GM12878 (cell line): ENCODE data around the gene LPCAT3. TPM values are rescaled to one million over a fixed set of nuclear protein-coding genes. Genes with fewer than 3 reads are reported as not detected.

ENCODE experiments used
- ATAC-seq: fragments of 200-7000 bp; cut with Tn5 transposase; 3 replicates; pipeline ENCODE4 v1.9.1; 2020; ENCODE audit warnings: mild to moderate bottlenecking, moderate library complexity
- BruUV-seq: library from RNA; stranded (reverse); fragments of 400-500 nt; replicated peaks from 2 replicates; lab custom pipeline; 2021; lab: Mats Ljungman, UMichigan
- CTCF ChIA-PET: fragments of 300-600 bp; sonication (Branson Sonifier 250); formaldehyde crosslinking; extraction: SDS; loops from one replicate; lab custom pipeline; 2021; ENCODE audit warnings: inconsistent platforms; lab: Yijun Ruan, JAX
- POLR2A ChIA-PET: fragments of 350-600 bp; formaldehyde crosslinking; extraction: SDS; loops from one replicate; lab custom pipeline; 2021; ENCODE audit warnings: inconsistent platforms; lab: Charles Lee
- RAD21 ChIA-PET: fragments of 300-600 bp; sonication (Branson Sonifier 250); formaldehyde crosslinking; loops from one replicate; lab custom pipeline; 2023; ENCODE audit warnings: antibody characterized with exemption; ENCODE audit not compliant: unreplicated experiment; lab: Charles Lee
- SMC1A ChIA-PET: fragments of 300-600 bp; sonication (Branson Sonifier 250); formaldehyde crosslinking; loops from one replicate; lab custom pipeline; 2023; ENCODE audit not compliant: unreplicated experiment, uncharacterized antibody; lab: Charles Lee
- DNase-seq: peaks from one replicate; pipeline ENCODE4 v3.0.0-alpha.2; 2011; ENCODE audit warnings: low read depth, low spot score
- FAIRE-seq: peaks from 3 replicates; lab custom pipeline; 2011; peaks lifted over from hg19 to GRCh38; lab: Jason Lieb, UNC
- H2AFZ ChIP-seq: 2 replicates; pipeline ENCODE4 v1.6.0; 2011; ENCODE audit warnings: low read depth, low read length, control low read depth; ENCODE audit not compliant: control insufficient read depth
- H3K27ac ChIP-seq: 2 replicates; pipeline ENCODE4 v1.5.1; 2011; ENCODE audit warnings: control low read depth; ENCODE audit not compliant: control insufficient read depth, insufficient read depth
- H3K27me3 ChIP-seq, 2 experiments: replicated peaks in 1 of 2; 2 replicates each; pipeline versions ENCODE4 v1.6.0 to v1.6.1; 2011; ENCODE audit warnings: low read length in 1 of 2; ENCODE audit not compliant: control insufficient read depth in 2 of 2, insufficient read depth in 2 of 2
- H3K36me3 ChIP-seq, 2 experiments: 2 replicates each; pipeline ENCODE4 v1.5.1; 2011; ENCODE audit warnings: low read length in 1 of 2; ENCODE audit not compliant: control insufficient read depth in 2 of 2, insufficient read depth in 2 of 2
- H3K4me1 ChIP-seq: 2 replicates; pipeline ENCODE4 v1.6.1; 2011; ENCODE audit warnings: mild to moderate bottlenecking, low read length, moderate library complexity, mixed read lengths; ENCODE audit not compliant: control insufficient read depth, insufficient read depth
- H3K4me2 ChIP-seq: 2 replicates; pipeline ENCODE4 v1.6.0; 2011; ENCODE audit warnings: control low read depth; ENCODE audit not compliant: control insufficient read depth, insufficient read depth
- H3K4me3 ChIP-seq: fragments of 200-600 bp; sonication (generic); 2 replicates; pipeline ENCODE4 v1.5.1; 2016
- H3K79me2 ChIP-seq: 2 replicates; pipeline ENCODE4 v1.6.0; 2011; ENCODE audit warnings: low read length; ENCODE audit not compliant: control insufficient read depth, insufficient read depth
- H3K9ac ChIP-seq: 2 replicates; pipeline ENCODE4 v1.8.0; 2011; ENCODE audit warnings: low read length, control low read depth, mixed read lengths; ENCODE audit not compliant: control insufficient read depth, insufficient read depth
- H3K9me3 ChIP-seq: replicated peaks from 3 replicates; pipeline ENCODE4 v1.5.1; 2011; ENCODE audit warnings: mild to moderate bottlenecking, low read length; ENCODE audit not compliant: control insufficient read depth, insufficient read depth
- H4K20me1 ChIP-seq: 2 replicates; pipeline ENCODE4 v1.6.0; 2011; ENCODE audit not compliant: control insufficient read depth, insufficient read depth
- BHLHE40 ChIP-seq, 2 experiments: fragments of 450-650 bp in 1 of 2; IDR thresholded peaks; 2 replicates each; pipeline ENCODE4 v1.6.1; 2011 to 2017; ENCODE audit warnings: low read depth in 2 of 2, borderline replicate concordance in 1 of 2, improper control_type of control experiment in 1 of 2, low read length in 1 of 2, mild to moderate bottlenecking in 1 of 2
- CHD1 ChIP-seq: IDR thresholded peaks from 2 replicates; pipeline ENCODE4 v1.6.1; 2012; ENCODE audit warnings: low read depth, low read length, improper control_type of control experiment
- HCFC1 ChIP-seq: fragments of 150-350 bp; IDR thresholded peaks from 2 replicates; pipeline ENCODE4 v1.6.1; 2014; ENCODE audit warnings: low read length
- HSF1 ChIP-seq: fragments of 150-350 bp; IDR thresholded peaks from 2 replicates; pipeline ENCODE4 v1.6.1; 2014; ENCODE audit warnings: mild to moderate bottlenecking, low read depth, low read length
- MEF2B ChIP-seq: fragments of 450-650 bp; IDR thresholded peaks from 2 replicates; pipeline ENCODE4 v1.6.1; 2018; ENCODE audit warnings: mild to moderate bottlenecking, moderate library complexity; ENCODE audit not compliant: partially characterized antibody, poor library complexity, severe bottlenecking
- MYC ChIP-seq: IDR thresholded peaks from 2 replicates; pipeline ENCODE4 v1.6.1; 2011; ENCODE audit warnings: mild to moderate bottlenecking, low read length, moderate library complexity, inconsistent platforms; ENCODE audit not compliant: insufficient read depth, insufficient replicate concordance, insufficient read length, severe bottlenecking
- NFXL1 ChIP-seq: fragments of 450-650 bp; IDR thresholded peaks from 2 replicates; pipeline ENCODE4 v1.6.1; 2017; ENCODE audit warnings: antibody characterized with exemption, mild to moderate bottlenecking, borderline replicate concordance
- NFYB ChIP-seq: IDR thresholded peaks from 2 replicates; pipeline ENCODE4 v1.6.1; 2011; ENCODE audit warnings: low read depth, mild to moderate bottlenecking, low read length, improper control_type of control experiment, moderate library complexity; ENCODE audit not compliant: insufficient read depth
- PAX8 ChIP-seq: fragments of 450-650 bp; IDR thresholded peaks from 2 replicates; pipeline ENCODE4 v1.6.1; 2017; ENCODE audit warnings: mild to moderate bottlenecking, moderate library complexity
- RAD21 ChIP-seq: IDR thresholded peaks from 2 replicates; pipeline ENCODE4 v1.6.1; 2011; ENCODE audit warnings: mild to moderate bottlenecking, low read depth, low read length, moderate library complexity; ENCODE audit not compliant: insufficient read depth
- RUNX3 ChIP-seq: IDR thresholded peaks from 2 replicates; pipeline ENCODE4 v1.6.1; 2012; ENCODE audit warnings: low read length, inconsistent platforms
- TARDBP ChIP-seq: IDR thresholded peaks from 2 replicates; pipeline ENCODE4 v1.6.1; 2016; ENCODE audit warnings: borderline replicate concordance
- TBL1XR1 ChIP-seq: IDR thresholded peaks from 2 replicates; pipeline ENCODE4 v1.6.1; 2012; ENCODE audit warnings: low read depth, low read length, improper control_type of control experiment
- TCF7 ChIP-seq: IDR thresholded peaks from 2 replicates; pipeline ENCODE4 v1.6.1; 2014; ENCODE audit warnings: antibody characterized with exemption, borderline replicate concordance
- ZBED1 ChIP-seq: IDR thresholded peaks from 2 replicates; pipeline ENCODE4 v1.6.1; 2016; ENCODE audit warnings: borderline replicate concordance
- ZBTB33 ChIP-seq: fragments of 450-650 bp; IDR thresholded peaks from 2 replicates; pipeline ENCODE4 v1.6.1; 2017; ENCODE audit warnings: mild to moderate bottlenecking
- ZBTB4 ChIP-seq: fragments of 450-650 bp; formaldehyde crosslinking; IDR thresholded peaks from 2 replicates; pipeline ENCODE4 v1.4.0; 2022; ENCODE audit warnings: mild to moderate bottlenecking, moderate library complexity
- WGBS: methylation state at CpG from one replicate; pipeline ENCODE4 v1.1.6; 2016; ENCODE audit warnings: low lambda C conversion rate; ENCODE audit not compliant: insufficient replicate concordance, insufficient coverage; ENCODE audit errors: missing lambda C conversion rate; 5-methylcytosine and 5-hydroxymethylcytosine counted together
- in situ Hi-C: fragments of 300-500 bp; cut with MboI; formaldehyde crosslinking; loops from 9 replicates; pipeline ENCODE4 v1.14.3; 2018; ENCODE audit warnings: mixed read lengths
- intact Hi-C: fragments of 100-400 bp; cut with micrococcal nuclease; formaldehyde crosslinking; loops from one replicate; pipeline ENCODE4 v1.14.2; 2022; ENCODE audit not compliant: unreplicated experiment
- polyA plus RNA-seq, 11 experiments: library from polyadenylated mRNA; depleted of rRNA in 4 of 11; unstranded in 6 of 11; stranded (reverse) in 5 of 11; fragments of >200 nt; fragmentation: Nextera tagmentation in 4 of 11; fragmentation: Illumina TruSeq in 1 of 11; extraction: Ambion mirVana in 4 of 11; extraction: Trizol in 1 of 11; gene quantifications; 1 replicate in 1 of 11; 2 replicates in 10 of 11; pipeline versions ENCODE4 v1.2.1 to v1.2.3, GENCODE V29; 2011 to 2016; ENCODE audit warnings: inconsistent platforms in 2 of 11, missing spikeins in 2 of 11, low read depth in 1 of 11
- total RNA-seq, 4 experiments: library from RNA; depleted of rRNA in 3 of 4; stranded (reverse); fragments of >200 nt in 3 of 4; fragmentation: Illumina TruSeq in 1 of 4; extraction: Trizol in 1 of 4; gene quantifications; 2 replicates each; pipeline versions ENCODE4 v1.2.1 to v1.2.3, GENCODE V29; 2013 to 2021
- TF ChIP-seq, protein P1 (sequence below): IDR thresholded peaks from 2 replicates; pipeline ENCODE4 v1.6.1; 2012; ENCODE audit warnings: low read depth, low read length, improper control_type of control experiment

LPCAT3 gene
- total and polyA plus RNA-seq, 10 of the 15 experiments (the other 5 are each of a cell fraction or from before 2014, with no cell fraction given), result 2.6 to 48.3 (median 23.0) TPM

DNA sequence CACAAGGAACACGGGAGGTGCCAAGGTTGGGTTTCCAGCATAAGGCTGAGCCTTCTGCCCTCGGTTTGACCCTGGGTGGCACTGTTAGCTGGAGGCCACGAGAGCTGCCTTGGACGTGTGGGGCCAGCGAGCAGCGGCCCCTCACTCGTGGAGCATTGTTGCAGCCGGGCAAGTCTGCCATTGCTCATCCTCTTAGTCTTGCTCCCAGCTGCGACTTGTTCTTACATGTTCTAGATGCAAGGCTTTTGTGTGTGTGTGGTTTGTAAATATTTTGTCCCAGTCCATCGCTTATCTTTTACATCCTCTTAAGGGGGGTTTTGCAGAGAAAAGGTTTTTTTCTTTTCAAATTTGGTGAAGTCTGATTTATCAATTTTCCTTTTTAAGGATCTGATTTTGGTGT, 21.1 kb upstream of the LPCAT3 start:
- WGBS, result 59% methylated on average over 10 of the region's 10 CpGs
- ChIA-PET POLR2A (no interaction called here), RAD21 (no interaction called here), SMC1A (no interaction called here), CTCF (interaction anchor here (1.3 kb wide), 1 partner anchor 105 kb away, joined by 3 read pairs; no protein-coding TSS in a partner anchor)
- Histone ChIP-seq H3K9me3 (no peaks in the 10 kb centered on the region), H3K27me3 (no peaks in the 10 kb centered on the region), H3K4me1 (no peaks in the 10 kb centered on the region), H2AFZ (no peak overlapping the region), H3K4me2 (no peak overlapping the region), H4K20me1 (no peaks in the 10 kb centered on the region), H3K79me2 (no peaks in the 10 kb centered on the region), H3K27ac (no peak overlapping the region), H3K36me3 (no peaks in the 10 kb centered on the region), H3K9ac (no peak overlapping the region), H3K4me3 (no peak overlapping the region)
- TF ChIP-seq CHD1 (no peak), RAD21 (no peak), BHLHE40 (IDR thresholded peaks at IDR 0.05; ENCODE audit: borderline replicate concordance in 1 of 2, low read depth in 2 of 2, low read length in 1 of 2) (no peak), NFXL1 (no peak), ZBTB33 (no peak), ZBED1 (no peak), ZBTB4 (no peak), TBL1XR1 (no peak), MYC (no peak), HCFC1 (no peak), PAX8 (no peak), TCF7 (no peak), TARDBP (no peak), MEF2B (no peak), RUNX3 (no peak), NFYB (no peak), HSF1 (no peak)
- TF ChIP-seq, protein P1, sequence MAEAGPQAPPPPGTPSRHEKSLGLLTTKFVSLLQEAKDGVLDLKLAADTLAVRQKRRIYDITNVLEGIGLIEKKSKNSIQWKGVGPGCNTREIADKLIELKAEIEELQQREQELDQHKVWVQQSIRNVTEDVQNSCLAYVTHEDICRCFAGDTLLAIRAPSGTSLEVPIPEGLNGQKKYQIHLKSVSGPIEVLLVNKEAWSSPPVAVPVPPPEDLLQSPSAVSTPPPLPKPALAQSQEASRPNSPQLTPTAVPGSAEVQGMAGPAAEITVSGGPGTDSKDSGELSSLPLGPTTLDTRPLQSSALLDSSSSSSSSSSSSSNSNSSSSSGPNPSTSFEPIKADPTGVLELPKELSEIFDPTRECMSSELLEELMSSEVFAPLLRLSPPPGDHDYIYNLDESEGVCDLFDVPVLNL, result no peak
- no TSS peak for BruUV-seq
- intact Hi-C loops, result no loop called here
- DNase-seq (no peak), FAIRE-seq (no peak), ATAC-seq (no peak)
- in situ Hi-C loops, result no loop called here
